Osteoblast (primary cell): ENCODE data around the gene INHBA. TPM values are rescaled to one million over a fixed set of nuclear protein-coding genes. Genes with fewer than 3 reads are reported as not detected.

Experiments
- DNase-seq: peaks from one replicate; pipeline ENCODE4 v3.0.0; 2011; ENCODE audit warnings: low spot score, mixed read lengths; ENCODE audit not compliant: insufficient read length; ENCODE audit errors: missing footprints
- H2AFZ ChIP-seq: 2 replicates; pipeline ENCODE4 v1.6.0; 2011; ENCODE audit warnings: mild to moderate bottlenecking, low read length
- H3K27ac ChIP-seq: 2 replicates; pipeline ENCODE4 v1.5.1; 2011; ENCODE audit warnings: mild to moderate bottlenecking, low read depth, low read length, moderate library complexity
- H3K27me3 ChIP-seq: 2 replicates; pipeline ENCODE4 v1.6.0; 2012; ENCODE audit warnings: mild to moderate bottlenecking, control low read depth, inconsistent platforms, low read length, moderate library complexity; ENCODE audit not compliant: insufficient read depth
- H3K36me3 ChIP-seq: 2 replicates; pipeline ENCODE4 v1.5.1; 2011; ENCODE audit warnings: mild to moderate bottlenecking, low read length, control low read depth, moderate library complexity; ENCODE audit not compliant: insufficient read depth
- H3K4me1 ChIP-seq: 2 replicates; pipeline ENCODE4 v1.5.1; 2011; ENCODE audit warnings: mild to moderate bottlenecking, low read length, control low read depth, moderate library complexity; ENCODE audit not compliant: insufficient read depth
- H3K4me2 ChIP-seq: 2 replicates; pipeline ENCODE4 v1.6.0; 2011; ENCODE audit warnings: mild to moderate bottlenecking, low read length; ENCODE audit not compliant: insufficient read depth
- H3K4me3 ChIP-seq: fragments of 200-600 bp; sonication (generic); 3 replicates; pipeline ENCODE4 v1.5.1; 2012; ENCODE audit warnings: mild to moderate bottlenecking, low read length, inconsistent platforms; ENCODE audit not compliant: insufficient read depth
- H3K79me2 ChIP-seq: 2 replicates; pipeline ENCODE4 v1.6.0; 2012; ENCODE audit warnings: mild to moderate bottlenecking, low read length, control low read depth, inconsistent platforms; ENCODE audit not compliant: insufficient read depth
- H3K9me3 ChIP-seq: 2 replicates; pipeline ENCODE4 v1.5.1; 2011; ENCODE audit warnings: low read depth, low read length, control low read depth
- H4K20me1 ChIP-seq: 2 replicates; pipeline ENCODE4 v1.6.0; 2012; ENCODE audit warnings: mild to moderate bottlenecking, low read length, control low read depth; ENCODE audit not compliant: insufficient read depth
- CTCF ChIP-seq: IDR thresholded peaks from 2 replicates; pipeline ENCODE4 v1.5.1; 2011; ENCODE audit warnings: mild to moderate bottlenecking, low read depth, low read length, moderate library complexity; ENCODE audit errors: extremely low read depth
- total RNA-seq: library from RNA; depleted of rRNA; stranded (reverse); fragments of >200 nt; gene quantifications from 2 replicates; pipeline ENCODE4 v1.2.3, GENCODE V29; 2012

INHBA gene
- total RNA-seq, 1 donor, result 107 TPM

GRCh38 chr7:41659539-41659938 is 43.4 kb downstream of the INHBA start:
- Histone ChIP-seq H3K36me3 (no peaks in the 10 kb centered on the region), H3K4me2 (no peak overlapping the region), H3K4me1 (peaks cover 6% of the 10 kb centered on the region), H3K4me3 (no peak overlapping the region), H3K9me3 (no peaks in the 10 kb centered on the region), H3K79me2 (no peaks in the 10 kb centered on the region), H4K20me1 (no peaks in the 10 kb centered on the region), H3K27me3 (no peaks in the 10 kb centered on the region), H3K27ac (no peak overlapping the region), H2AFZ (no peak overlapping the region)
- TF ChIP-seq CTCF, result no peak
- DNase-seq, result no peak

DNA sequence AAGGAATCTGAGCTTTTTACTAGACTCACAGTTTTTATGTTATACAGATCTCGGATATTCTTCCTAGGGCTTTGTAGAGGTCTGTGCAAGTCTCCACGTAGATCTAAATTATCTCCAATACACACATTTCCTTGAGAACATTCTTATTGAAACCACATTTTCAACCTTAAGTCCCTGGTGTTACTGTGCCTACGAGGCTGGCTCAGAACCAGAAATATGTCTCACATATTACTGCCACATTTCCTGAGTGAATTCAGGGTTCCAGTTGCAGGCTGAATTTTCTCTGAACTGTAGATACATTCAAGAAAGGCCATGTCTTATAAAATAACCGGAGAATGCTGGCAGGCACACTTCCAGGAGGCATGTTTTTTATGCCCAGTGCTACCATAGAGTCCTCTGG is 46.5 kb downstream of the INHBA start:
- H3K4me1 ChIP-seq, result peaks cover 6% of the 10 kb centered on the region
- no peaks in the 10 kb centered on the region for H3K27me3 ChIP-seq
- no peak for TF ChIP-seq CTCF
- H4K20me1 ChIP-seq, result no peaks in the 10 kb centered on the region
- H3K36me3 ChIP-seq, result no peaks in the 10 kb centered on the region
- no peak overlapping the region for H3K27ac ChIP-seq
- H2AFZ ChIP-seq, result peak overlapping the region; percentile 22
- H3K4me2 ChIP-seq, result peak overlapping the region; percentile 19
- H3K9me3 ChIP-seq, result no peaks in the 10 kb centered on the region
- DNase-seq, result peak; percentile 43
- H3K79me2 ChIP-seq, result no peaks in the 10 kb centered on the region
- H3K4me3 ChIP-seq, result no peak overlapping the region

- no peak overlapping the region for H3K4me3 ChIP-seq
- H3K36me3 ChIP-seq, result no peaks in the 10 kb centered on the region
- H3K9me3 ChIP-seq, result no peaks in the 10 kb centered on the region
- no peak overlapping the region for H3K4me2 ChIP-seq
- H2AFZ ChIP-seq, result no peak overlapping the region
- peaks cover 6% of the 10 kb centered on the region for H3K4me1 ChIP-seq
- no peaks in the 10 kb centered on the region for H4K20me1 ChIP-seq
- no peaks in the 10 kb centered on the region for H3K79me2 ChIP-seq
- no peak overlapping the region for H3K27ac ChIP-seq
- DNase-seq, result no peak
- no peaks in the 10 kb centered on the region for H3K27me3 ChIP-seq
- TF ChIP-seq CTCF, result no peak
These were observed 47.5 kb downstream of the INHBA start for GRCh38 chr7:41655426-41655825.

GRCh38 chr7:41652267-41652666 is 50.6 kb downstream of the INHBA start:
- no peaks in the 10 kb centered on the region for H4K20me1 ChIP-seq
- no peaks in the 10 kb centered on the region for H3K9me3 ChIP-seq
- no peak overlapping the region for H3K4me2 ChIP-seq
- peaks cover 6% of the 10 kb centered on the region for H3K4me1 ChIP-seq
- H3K79me2 ChIP-seq, result no peaks in the 10 kb centered on the region
- no peaks in the 10 kb centered on the region for H3K27me3 ChIP-seq
- no peak for DNase-seq
- TF ChIP-seq CTCF, result no peak
- H3K4me3 ChIP-seq, result no peak overlapping the region
- H3K36me3 ChIP-seq, result no peaks in the 10 kb centered on the region
- no peak overlapping the region for H2AFZ ChIP-seq
- no peak overlapping the region for H3K27ac ChIP-seq
